Cortex of kidney (tissue), 1 donor: Measurements from ENCODE around the gene PPARD.
"Not testable (repeated sequence)": the region's sequence is repeated elsewhere in the genome, so short reads cannot be mapped to it uniquely, and the experiment has no call there.

Source experiments
- DNase-seq: peaks from one replicate; lab custom pipeline; 2025; lab: John Stamatoyannopoulos, UW

The PPARD gene

GRCh38 chr6:35406711-35407485 lies 64.5 kb downstream of the PPARD start:
- DNase-seq = no peak

DNA sequence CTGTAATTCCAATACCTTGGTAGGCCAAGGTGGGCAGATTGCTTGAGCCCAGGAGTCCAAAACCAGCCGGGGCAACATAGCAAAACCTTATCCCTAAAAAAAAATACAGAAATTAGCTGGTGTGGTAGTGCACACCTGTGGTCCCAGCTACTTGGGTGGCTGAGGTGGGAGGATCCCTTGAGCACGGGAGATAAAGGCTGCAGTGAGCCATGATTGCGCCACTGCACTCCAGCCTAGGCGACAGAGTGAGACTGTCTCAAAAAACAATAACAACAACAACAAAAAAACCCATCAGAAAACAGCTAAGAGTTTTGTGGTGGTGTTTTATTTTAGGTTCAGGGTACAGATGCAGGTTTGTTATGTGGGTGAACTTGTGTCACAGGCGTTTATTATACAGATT lies 66.9 kb downstream of the PPARD start:
- no peak for DNase-seq

GRCh38 chr6:35410131-35410530 lies 67.8 kb downstream of the PPARD start:
- DNase-seq = no peak

DNA sequence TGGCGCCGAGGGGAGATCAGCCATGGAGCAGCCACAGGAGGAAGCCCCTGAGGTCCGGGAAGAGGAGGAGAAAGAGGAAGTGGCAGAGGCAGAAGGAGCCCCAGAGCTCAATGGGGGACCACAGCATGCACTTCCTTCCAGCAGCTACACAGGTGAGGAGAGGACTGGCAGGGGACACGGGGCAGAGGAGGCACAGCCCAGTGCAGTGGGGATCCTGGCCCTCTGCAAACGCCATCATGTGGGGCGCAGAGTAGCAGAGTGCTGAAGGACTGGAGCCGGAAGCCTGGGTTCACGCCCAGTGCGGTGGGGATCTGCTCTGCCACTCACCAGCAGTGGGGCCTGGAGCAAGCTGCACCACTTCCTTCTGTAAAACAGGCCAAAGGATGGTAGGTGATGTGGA lies 68.7 kb downstream of the PPARD start:
- no peak for DNase-seq

DNA sequence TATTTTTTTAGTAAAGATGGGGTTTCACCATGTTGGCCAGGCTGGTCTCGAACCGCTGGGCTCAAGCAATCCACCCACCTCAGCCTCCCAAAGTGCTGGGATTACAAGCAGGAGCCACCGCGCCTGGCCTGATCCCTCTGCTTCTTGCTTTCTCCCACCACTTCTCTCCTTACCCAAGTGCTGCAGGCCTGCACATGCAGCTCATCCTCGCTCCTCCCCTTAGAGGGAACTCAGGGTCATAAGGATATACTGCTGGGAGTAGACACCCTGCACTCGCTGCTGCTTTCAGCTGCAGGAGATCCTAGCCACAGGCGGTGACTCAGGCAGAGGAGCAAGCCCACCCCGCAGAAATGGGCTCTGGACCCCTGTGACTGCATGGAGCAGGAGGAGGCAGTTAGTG lies 69.7 kb downstream of the PPARD start:
- no peak for DNase-seq

GRCh38 chr6:35413911-35414310 lies 71.6 kb downstream of the PPARD start:
- DNase-seq = no peak

GRCh38 chr6:35415065-35415891 lies 72.9 kb downstream of the PPARD start:
- no peak for DNase-seq

DNA sequence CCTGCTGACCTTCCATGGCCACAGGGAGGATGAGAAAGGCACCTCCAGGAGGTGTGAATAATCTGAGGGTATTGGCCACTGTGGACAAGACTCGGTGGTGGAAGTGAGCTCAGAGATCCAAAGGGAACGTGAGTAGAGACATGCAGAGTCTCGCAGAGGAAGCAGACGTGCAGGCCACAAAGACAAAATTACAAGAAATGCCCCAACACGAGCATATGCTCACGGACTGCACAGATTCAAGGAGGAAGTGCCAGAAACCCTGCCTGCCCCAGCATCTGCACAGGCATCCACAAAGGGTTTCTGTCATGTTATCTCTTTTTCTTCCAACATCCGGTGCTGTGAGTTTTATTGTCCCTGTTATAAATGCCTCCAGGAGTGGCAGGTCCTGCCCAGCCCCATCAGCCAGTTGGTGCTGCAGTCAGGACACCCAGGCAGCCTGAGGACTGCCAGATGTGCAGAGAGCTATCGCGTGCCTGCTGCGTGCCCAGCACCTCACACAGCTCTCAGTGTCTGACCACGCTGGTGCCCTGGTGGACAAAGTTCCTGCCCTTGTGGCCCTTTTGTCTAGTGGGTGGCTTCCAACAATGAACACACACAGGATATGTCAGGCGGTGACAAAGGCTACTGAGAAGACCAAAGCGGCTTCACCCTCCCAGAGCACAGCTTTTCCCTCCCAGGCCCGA lies 75.8 kb downstream of the PPARD start:
- no peak for DNase-seq

DNA sequence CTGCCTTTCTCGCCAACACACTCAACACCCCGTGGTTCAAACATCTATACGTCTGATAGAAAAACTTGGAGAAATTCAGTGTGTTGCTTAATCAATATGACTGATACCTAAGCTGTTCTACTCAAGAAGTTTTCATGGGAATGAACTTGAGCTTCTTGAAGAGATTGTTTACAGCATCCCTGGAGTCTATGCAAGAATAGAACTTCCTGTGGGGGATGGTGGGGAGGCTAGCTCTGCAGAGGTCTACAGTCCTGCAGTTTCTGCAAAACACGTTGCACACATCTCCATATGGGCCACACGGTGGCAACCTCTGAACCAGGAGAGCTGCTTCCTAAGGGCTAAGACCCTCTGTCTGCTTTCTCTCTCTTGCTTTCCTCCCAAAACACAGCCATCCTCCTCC lies 77.1 kb downstream of the PPARD start:
- no peak for DNase-seq

DNA sequence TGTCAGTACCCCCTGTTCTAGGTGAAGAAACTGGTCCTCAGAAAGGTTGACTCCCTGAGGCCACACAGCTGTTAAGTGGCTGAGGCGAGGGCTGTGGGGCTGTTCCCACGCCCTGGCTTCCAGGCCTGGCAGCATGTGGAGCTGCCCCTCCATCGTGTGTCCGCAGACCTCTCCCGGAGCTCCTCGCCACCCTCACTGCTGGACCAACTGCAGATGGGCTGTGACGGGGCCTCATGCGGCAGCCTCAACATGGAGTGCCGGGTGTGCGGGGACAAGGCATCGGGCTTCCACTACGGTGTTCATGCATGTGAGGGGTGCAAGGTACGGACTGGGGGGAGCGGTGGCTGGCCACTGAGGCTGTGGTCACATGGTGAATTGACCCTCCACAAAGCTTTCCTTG lies 77.6 kb downstream of the PPARD start:
- DNase-seq = no peak

GRCh38 chr6:35425284-35425683 lies 82.9 kb downstream of the PPARD start:
- DNase-seq = no peak

DNA sequence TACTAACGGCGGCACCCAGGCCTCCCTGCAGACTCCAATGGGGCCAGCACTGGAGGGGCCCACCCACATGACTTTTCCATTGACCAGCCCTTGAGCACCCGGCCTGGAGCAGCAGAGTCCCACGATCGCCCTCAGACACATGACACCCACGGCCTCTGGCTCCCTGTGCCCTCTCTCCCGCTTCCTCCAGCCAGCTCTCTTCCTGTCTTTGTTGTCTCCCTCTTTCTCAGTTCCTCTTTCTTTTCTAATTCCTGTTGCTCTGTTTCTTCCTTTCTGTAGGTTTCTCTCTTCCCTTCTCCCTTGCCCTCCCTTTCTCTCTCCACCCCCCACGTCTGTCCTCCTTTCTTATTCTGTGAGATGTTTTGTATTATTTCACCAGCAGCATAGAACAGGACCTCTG lies 83.7 kb downstream of the PPARD start:
- no peak for DNase-seq

DNA sequence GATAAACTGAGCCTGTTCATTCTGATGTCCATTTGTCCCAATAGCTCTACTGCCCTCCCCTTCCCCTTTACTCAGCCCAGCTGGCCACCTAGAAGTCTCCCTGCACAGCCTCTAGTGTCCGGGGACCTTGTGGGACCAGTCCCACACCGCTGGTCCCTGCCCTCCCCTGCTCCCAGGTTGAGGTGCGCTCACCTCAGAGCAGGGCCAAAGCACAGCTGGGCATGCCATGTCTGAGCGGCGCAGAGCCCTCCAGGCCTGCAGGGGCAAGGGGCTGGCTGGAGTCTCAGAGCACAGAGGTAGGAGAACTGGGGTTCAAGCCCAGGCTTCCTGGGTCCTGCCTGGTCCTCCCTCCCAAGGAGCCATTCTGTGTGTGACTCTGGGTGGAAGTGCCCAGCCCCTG lies 85.1 kb downstream of the PPARD start:
- no peak for DNase-seq

DNA sequence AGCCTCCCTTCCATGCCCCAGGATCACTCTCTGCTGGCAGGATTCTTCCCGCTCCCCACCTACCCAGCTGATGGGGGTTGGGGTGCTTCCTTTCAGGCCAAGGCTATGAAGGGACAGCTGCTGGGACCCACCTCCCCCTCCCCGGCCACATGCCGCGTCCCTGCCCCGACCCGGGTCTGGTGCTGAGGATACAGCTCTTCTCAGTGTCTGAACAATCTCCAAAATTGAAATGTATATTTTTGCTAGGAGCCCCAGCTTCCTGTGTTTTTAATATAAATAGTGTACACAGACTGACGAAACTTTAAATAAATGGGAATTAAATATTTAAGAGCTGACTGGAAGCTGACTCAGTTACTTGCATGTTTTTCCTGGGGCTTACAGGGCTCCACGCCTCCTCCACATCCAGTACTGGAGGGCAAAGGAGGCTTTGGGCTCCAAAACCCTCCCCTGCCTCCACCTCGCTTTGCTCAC lies 85.5 kb downstream of the PPARD start:
- DNase-seq = no peak

GRCh38 chr6:35428421-35429149 lies 86.2 kb downstream of the PPARD start:
- DNase-seq = no peak

DNA sequence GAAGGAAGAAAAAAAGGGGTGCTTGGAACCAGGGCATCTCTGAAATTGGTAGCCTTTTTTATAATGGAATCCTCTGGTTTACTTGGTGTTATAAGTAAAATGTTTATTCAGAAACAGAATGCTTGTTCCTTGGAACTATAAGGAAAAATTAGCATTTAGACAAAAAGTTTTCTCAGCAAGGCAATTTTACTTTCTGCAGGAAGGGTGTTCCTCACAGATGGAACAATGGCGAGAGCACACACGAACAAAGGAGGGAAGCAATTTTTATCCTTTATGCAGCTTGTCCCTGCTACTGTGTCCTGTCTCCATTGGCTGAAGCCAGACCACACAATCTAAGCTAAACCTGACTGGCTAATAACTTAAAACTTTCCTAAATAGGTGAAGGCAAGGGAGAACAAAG lies 87.1 kb downstream of the PPARD start:
- no peak for DNase-seq

DNA sequence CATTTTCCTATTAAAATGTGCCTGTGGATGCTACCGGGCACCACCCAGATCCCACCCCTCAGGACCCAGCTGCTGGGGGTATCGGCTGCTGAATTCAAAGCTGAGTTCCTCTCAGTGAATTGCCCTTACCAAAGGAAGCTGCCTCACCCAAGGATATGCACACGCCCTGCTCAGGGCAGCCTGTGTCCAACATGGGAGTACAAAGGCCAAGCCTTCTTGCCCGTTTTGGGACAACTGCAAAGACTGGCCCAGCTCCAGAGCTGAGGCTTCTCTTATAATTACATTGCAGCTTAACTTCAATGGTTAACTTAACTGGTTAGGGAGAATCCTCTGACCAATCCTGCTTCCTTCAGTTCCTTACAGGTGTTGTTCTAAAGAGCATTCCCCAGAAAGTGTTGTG lies 89.9 kb downstream of the PPARD start:
- no peak for DNase-seq

GRCh38 chr6:35432702-35433101 lies 90.3 kb downstream of the PPARD start:
- DNase-seq = not testable (repeated sequence)

DNA sequence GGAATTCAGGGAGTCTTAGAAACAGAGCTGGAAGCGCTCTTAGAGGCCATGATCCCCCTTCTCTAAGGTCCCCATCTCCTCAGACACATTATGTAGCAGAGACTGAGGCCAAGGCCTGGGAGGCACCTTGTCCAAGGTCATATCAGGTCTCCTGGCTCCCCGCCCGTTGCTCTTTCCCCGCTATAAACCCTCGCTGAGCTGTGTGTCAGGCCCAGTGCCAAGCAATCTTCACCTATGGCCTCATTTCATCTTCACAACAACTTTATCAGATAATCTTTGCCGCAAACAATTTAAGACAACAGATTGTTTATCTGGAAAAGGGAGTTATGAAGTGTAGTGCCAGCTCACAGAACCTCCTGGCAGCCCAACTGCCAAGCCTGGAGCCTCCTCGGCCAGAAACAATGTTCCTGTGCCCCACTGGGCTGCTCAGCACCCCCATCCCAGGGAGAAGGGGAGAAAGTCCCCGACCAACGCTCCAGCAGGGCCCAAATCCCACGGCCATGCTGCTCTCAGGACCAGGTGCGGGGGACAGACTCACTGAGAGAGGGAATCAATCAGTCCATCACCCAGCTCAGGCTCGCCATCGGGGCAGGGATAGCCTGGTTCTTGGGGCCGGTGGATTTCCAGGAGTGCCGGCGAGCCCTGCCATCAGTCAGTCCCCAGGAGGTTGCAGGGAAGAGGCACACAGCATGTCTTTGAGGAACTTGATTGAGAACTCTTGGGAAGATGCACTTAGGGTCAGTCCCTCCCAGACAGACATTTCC lies 92.9 kb downstream of the PPARD start:
- no peak for DNase-seq

GRCh38 chr6:35436071-35436857 lies 93.9 kb downstream of the PPARD start:
- no peak for DNase-seq
